GM12891 (cell line): ENCODE data around the gene TANC1.

Experiments used
- POLR2A ChIP-seq: IDR thresholded peaks from 2 replicates; pipeline ENCODE4 v1.6.1; 2011; ENCODE audit warnings: low read depth, low read length, control low read depth
- POLR2AphosphoS5 ChIP-seq: IDR thresholded peaks from 2 replicates; pipeline ENCODE4 v1.6.1; 2011; ENCODE audit warnings: low read depth, low read length, control low read depth
- SPI1 ChIP-seq: IDR thresholded peaks from 2 replicates; pipeline ENCODE4 v1.6.1; 2011; ENCODE audit warnings: low read depth, low read length, control low read depth

- no peak for TF ChIP-seq POLR2A
- no peak for TF ChIP-seq SPI1
- TF ChIP-seq POLR2AphosphoS5, result no peak
These were observed 73.8 kb downstream of the TANC1 start for GRCh38 chr2:159042115-159042850.
